ENCODE measurements around the gene DOCK3. TPM values are rescaled to one million over a fixed set of nuclear protein-coding genes. Genes with fewer than 3 reads are reported as not detected.

DOCK3 gene
- total and polyA plus RNA-seq, 2 of the 4 experiments (the other 2 are of a cell fraction): under 0.01 to 0.12 TPM

DNA sequence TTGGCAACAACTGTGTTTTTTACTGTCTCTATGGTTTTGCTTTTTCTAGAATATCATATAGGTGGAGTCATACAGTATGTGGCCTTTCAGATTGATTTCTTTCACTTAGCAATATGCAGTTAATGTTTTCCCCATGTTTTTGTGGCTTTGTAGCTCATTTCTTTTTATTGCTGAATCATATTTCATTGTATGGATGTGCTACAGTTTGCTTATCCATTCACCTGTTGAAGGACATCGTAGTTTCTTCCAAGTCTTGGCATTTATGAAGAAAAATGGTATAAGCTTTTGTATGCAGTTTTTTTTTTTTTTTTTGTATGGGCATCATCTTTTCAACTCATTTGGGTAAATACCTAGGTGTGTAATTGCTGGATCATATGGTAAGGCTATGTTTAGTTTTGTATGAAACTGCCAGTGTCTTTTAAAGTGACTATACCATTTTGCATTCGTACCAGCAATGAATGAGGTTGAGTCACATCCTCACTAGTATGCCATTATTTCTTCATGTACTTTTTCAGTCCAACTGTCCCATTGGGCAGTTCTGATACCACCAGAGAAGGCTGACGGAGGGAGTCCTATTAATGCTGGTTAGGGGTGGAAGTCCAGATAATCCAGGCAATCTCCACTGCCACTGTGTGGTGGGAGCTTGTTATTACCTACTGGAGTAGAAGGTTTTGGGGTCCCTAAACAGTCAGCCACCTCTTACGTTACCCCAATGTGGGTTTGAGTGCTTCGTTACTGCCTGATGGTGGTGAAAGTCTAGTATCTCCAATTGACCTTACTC lies 210.5 kb downstream of the DOCK3 start:
- no peak overlapping the region for H3K4me3 ChIP-seq (ENCODE audit: insufficient read depth, low read depth, low read length)
- H3K14ac ChIP-seq (replicated peaks; ENCODE audit: low read depth, low read length): no peak overlapping the region
- no peaks in the 10 kb centered on the region for H3K79me1 ChIP-seq (ENCODE audit: low read depth in 1 of 2, low read length in 2 of 2)
- no peak overlapping the region for H3K23ac ChIP-seq (ENCODE audit: low read depth, low read length)
- ATAC-seq (ENCODE audit: low read depth) (no peak), DNase-seq (no peak)
- in situ Hi-C loops (cut with MboI; ENCODE audit: low sequenced_read_pairs) (no loop called here), dilution Hi-C loops (cut with HindIII; ENCODE audit: low sequenced_read_pairs, unreplicated experiment) (no loop called here), intact Hi-C loops (cut with micrococcal nuclease) (no loop called here)
- H4K8ac ChIP-seq (ENCODE audit: low read depth in 2 of 2, low read length in 2 of 2): no peak overlapping the region
- no peaks in the 10 kb centered on the region for H3K36me3 ChIP-seq (ENCODE audit: control insufficient read depth, insufficient read depth, low read length)
- no peak overlapping the region for H2AK5ac ChIP-seq (ENCODE audit: low read depth, low read length)
- H2BK15ac ChIP-seq (ENCODE audit: low read depth, low read length): no peak overlapping the region
- ChIA-PET CTCF (no interaction called here), POLR2A (ENCODE audit: unreplicated experiment) (no interaction called here)
- H3K27me3 ChIP-seq (ENCODE audit: control insufficient read depth, insufficient read depth, low read length): no peaks in the 10 kb centered on the region
- H3K4me2 ChIP-seq (ENCODE audit: low read depth, low read length): no peak overlapping the region
- H4K91ac ChIP-seq (ENCODE audit: insufficient read depth, low read depth, low read length): no peak overlapping the region
- no peak overlapping the region for H2BK20ac ChIP-seq (ENCODE audit: low read depth, low read length)
- H3K9me3 ChIP-seq (ENCODE audit: control insufficient read depth, insufficient read depth, low read length): no peaks in the 10 kb centered on the region; the same call in 1 of the 2 replicates
- no peak overlapping the region for H3K18ac ChIP-seq (ENCODE audit: low read depth, low read length)
- no peaks in the 10 kb centered on the region for H3K9me1 ChIP-seq (ENCODE audit: insufficient read depth, low read length)
- no peaks in the 10 kb centered on the region for H4K20me1 ChIP-seq (ENCODE audit: insufficient read depth, low read length)
- WGBS, 2 experiments (ENCODE audit: extremely low coverage in 2 of 2, insufficient read length in 1 of 2): no CpG with 5 or more reads among the region's 5 CpGs
- H3K4me1 ChIP-seq (ENCODE audit: control insufficient read depth, insufficient read depth, low read length): no peaks in the 10 kb centered on the region
- no peak overlapping the region for H4K5ac ChIP-seq (ENCODE audit: low read depth, low read length)
- no peak overlapping the region for H3K9ac ChIP-seq (ENCODE audit: low read depth, low read length)
- no peak overlapping the region for H3K4ac ChIP-seq (ENCODE audit: low read depth, low read length)
- H3K27ac ChIP-seq (ENCODE audit: insufficient read depth, low read length): no peak overlapping the region
- no peak overlapping the region for H2BK120ac ChIP-seq (ENCODE audit: low read depth, low read length)
- H2AFZ ChIP-seq (replicated peaks; ENCODE audit: low read length, poor library complexity): no peak overlapping the region
- BruUV-seq (replicated peaks): no TSS peak
- no peak overlapping the region for H2AK9ac ChIP-seq (replicated peaks; ENCODE audit: low read depth, low read length, poor library complexity)
- no peak overlapping the region for H3K56ac ChIP-seq (ENCODE audit: extremely low read depth, insufficient read depth, low read length)
- H2BK5ac ChIP-seq (ENCODE audit: low read depth, low read length, poor library complexity, severe bottlenecking): no peak overlapping the region
- TF ChIP-seq CHD1 (IDR thresholded peaks at IDR 0.05; ENCODE audit: low read depth, low read length) (no peak), MXI1 (IDR thresholded peaks at IDR 0.05; ENCODE audit: borderline replicate concordance, low read depth, low read length) (no peak), NFE2L2 (IDR thresholded peaks at IDR 0.05; ENCODE audit: low read depth, low read length) (no peak), BHLHE40 (IDR thresholded peaks at IDR 0.05; ENCODE audit: low read depth, low read length) (no peak), MAZ (IDR thresholded peaks at IDR 0.05; ENCODE audit: borderline replicate concordance, low read depth, low read length) (no peak), POLR2A (IDR thresholded peaks at IDR 0.05; ENCODE audit: low read depth, low read length) (no peak), CEBPB (IDR thresholded peaks at IDR 0.05; ENCODE audit: low read depth, low read length) (no peak), RFX5 (IDR thresholded peaks at IDR 0.05; ENCODE audit: low read depth, low read length) (no peak), RCOR1 (IDR thresholded peaks at IDR 0.05; ENCODE audit: insufficient replicate concordance, low read length) (no peak), RAD21 (IDR thresholded peaks at IDR 0.05; ENCODE audit: low read length) (no peak), MAFK (IDR thresholded peaks at IDR 0.05; ENCODE audit: low read depth, low read length) (no peak)
- TF ChIP-seq, protein P1, sequence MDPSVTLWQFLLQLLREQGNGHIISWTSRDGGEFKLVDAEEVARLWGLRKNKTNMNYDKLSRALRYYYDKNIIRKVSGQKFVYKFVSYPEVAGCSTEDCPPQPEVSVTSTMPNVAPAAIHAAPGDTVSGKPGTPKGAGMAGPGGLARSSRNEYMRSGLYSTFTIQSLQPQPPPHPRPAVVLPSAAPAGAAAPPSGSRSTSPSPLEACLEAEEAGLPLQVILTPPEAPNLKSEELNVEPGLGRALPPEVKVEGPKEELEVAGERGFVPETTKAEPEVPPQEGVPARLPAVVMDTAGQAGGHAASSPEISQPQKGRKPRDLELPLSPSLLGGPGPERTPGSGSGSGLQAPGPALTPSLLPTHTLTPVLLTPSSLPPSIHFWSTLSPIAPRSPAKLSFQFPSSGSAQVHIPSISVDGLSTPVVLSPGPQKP (IDR thresholded peaks at IDR 0.05; ENCODE audit: borderline replicate concordance, low read depth, low read length): no peak

Data from IMR-90 (cell line).